Endothelial cell of umbilical vein (primary cell): ENCODE measurements around the gene PLOD1. TPM values are rescaled to one million over a fixed set of nuclear protein-coding genes. Genes with fewer than 3 reads are reported as not detected.
A peak's percentile ranks its signal among the peaks of the same experiment; 100 is the strongest.

ENCODE experiments used
- BruUV-seq: library from RNA; stranded (reverse); fragments of 400-500 nt; replicated peaks from 2 replicates; lab custom pipeline; 2021; lab: Mats Ljungman, UMichigan
- CTCF ChIA-PET: fragments of 300-600, 350-600 bp; sonication (Branson Sonifier 250); formaldehyde crosslinking; loops from one replicate; lab custom pipeline; 2021; ENCODE audit warnings: antibody characterized with exemption, inconsistent platforms; lab: Charles Lee
- POLR2A ChIA-PET: fragments of 300-600, 350-600 bp; sonication (Branson Sonifier 250); formaldehyde crosslinking; loops from one replicate; lab custom pipeline; 2021; ENCODE audit warnings: antibody characterized with exemption, inconsistent platforms; lab: Charles Lee
- DNase-seq: peaks from one replicate; pipeline ENCODE4 v3.0.0-alpha.2; 2011; ENCODE audit warnings: low read depth, low spot score
- FAIRE-seq: peaks from 2 replicates; lab custom pipeline; 2011; peaks lifted over from hg19 to GRCh38; lab: Jason Lieb, UNC
- H2AFZ ChIP-seq: 2 replicates; pipeline ENCODE4 v1.6.0; 2012; ENCODE audit warnings: low read depth, low read length, control low read depth, inconsistent platforms
- H3K27ac ChIP-seq: 2 replicates; pipeline ENCODE4 v1.5.1; 2011; ENCODE audit warnings: low read depth, mild to moderate bottlenecking, control low read depth, low read length, moderate library complexity; ENCODE audit not compliant: insufficient read depth
- H3K27me3 ChIP-seq, 2 experiments: 2 replicates each; pipeline versions ENCODE4 v1.6.0 to v1.6.1; 2011; ENCODE audit warnings: low read length in 2 of 2, mixed read lengths in 1 of 2; ENCODE audit not compliant: control insufficient read depth in 2 of 2, insufficient read depth in 2 of 2
- H3K36me3 ChIP-seq, 2 experiments: 2 replicates in 1 of 2; 3 replicates in 1 of 2; pipeline ENCODE4 v1.5.1; 2011; ENCODE audit warnings: low read length in 2 of 2, mild to moderate bottlenecking in 1 of 2, moderate library complexity in 1 of 2; ENCODE audit not compliant: control insufficient read depth in 2 of 2, insufficient read depth in 2 of 2; ENCODE audit errors: extremely low read depth in 1 of 2
- H3K4me1 ChIP-seq: 3 replicates; pipeline ENCODE4 v1.5.1; 2011; ENCODE audit warnings: mild to moderate bottlenecking, low read length; ENCODE audit not compliant: control insufficient read depth, insufficient read depth; ENCODE audit errors: extremely low read depth
- H3K4me2 ChIP-seq: 2 replicates; pipeline ENCODE4 v1.6.1; 2011; ENCODE audit warnings: low read length, control low read depth, mixed read lengths; ENCODE audit not compliant: insufficient read depth
- H3K4me3 ChIP-seq, 3 experiments: fragments of 200-600 bp in 1 of 3; sonication (generic), shearing (Covaris generic) in 1 of 3; replicated peaks in 1 of 3; 2 replicates each; pipeline ENCODE4 v1.5.1; 2011 to 2016; ENCODE audit warnings: control low read depth in 3 of 3, low read length in 3 of 3, mild to moderate bottlenecking in 2 of 3, inconsistent platforms in 1 of 3, low read depth in 1 of 3, moderate library complexity in 1 of 3; ENCODE audit not compliant: insufficient read depth in 1 of 3
- H3K79me2 ChIP-seq: 2 replicates; pipeline ENCODE4 v1.6.0; 2012; ENCODE audit warnings: low read length, inconsistent platforms; ENCODE audit not compliant: control insufficient read depth, insufficient read depth
- H3K9ac ChIP-seq: replicated peaks from 2 replicates; pipeline ENCODE3; 2011; ENCODE audit warnings: low read length, control low read depth; ENCODE audit not compliant: insufficient read depth; ENCODE audit errors: extremely low read depth
- H3K9me1 ChIP-seq: replicated peaks from 3 replicates; pipeline ENCODE4 v1.6.0; 2011; ENCODE audit warnings: mild to moderate bottlenecking, low read length; ENCODE audit not compliant: control insufficient read depth, insufficient read depth; ENCODE audit errors: extremely low read depth
- H3K9me3 ChIP-seq: replicated peaks from 2 replicates; pipeline ENCODE4 v1.5.1; 2012; ENCODE audit warnings: low read length, inconsistent platforms; ENCODE audit not compliant: control insufficient read depth, insufficient read depth
- H4K20me1 ChIP-seq: replicated peaks from 2 replicates; pipeline ENCODE3; 2011; ENCODE audit warnings: mild to moderate bottlenecking, low read length; ENCODE audit not compliant: control insufficient read depth, insufficient read depth; ENCODE audit errors: extremely low read depth
- CTCF ChIP-seq, 2 donors: IDR thresholded peaks; 1 replicate in 1 of 2; 2 replicates in 1 of 2; pipeline ENCODE4 v1.5.1; 2011; ENCODE audit warnings: low read length in 2 of 2, mild to moderate bottlenecking in 2 of 2, moderate library complexity in 2 of 2, control low read depth in 1 of 2, inconsistent platforms in 1 of 2, low read depth in 1 of 2; ENCODE audit not compliant: insufficient read depth in 1 of 2; ENCODE audit errors: extremely low read depth in 1 of 2
- EZH2 ChIP-seq: IDR thresholded peaks from 2 replicates; pipeline ENCODE4 v1.6.1; 2012; ENCODE audit warnings: borderline replicate concordance, low read depth, mild to moderate bottlenecking, moderate library complexity, low read length, inconsistent platforms; ENCODE audit not compliant: severe bottlenecking
- FOS ChIP-seq: IDR thresholded peaks from 2 replicates; pipeline ENCODE4 v1.6.1; 2011; ENCODE audit warnings: mild to moderate bottlenecking, low read length, moderate library complexity, borderline replicate concordance; ENCODE audit not compliant: insufficient read depth
- GATA2 ChIP-seq: IDR thresholded peaks from 2 replicates; pipeline ENCODE4 v1.7.0; 2011; ENCODE audit warnings: low read depth, mild to moderate bottlenecking, moderate library complexity, mixed read lengths, low read length; ENCODE audit not compliant: insufficient read length, insufficient read depth
- JUN ChIP-seq: IDR thresholded peaks from 2 replicates; pipeline ENCODE4 v1.6.1; 2011; ENCODE audit warnings: borderline replicate concordance, low read depth; ENCODE audit not compliant: insufficient read length, insufficient read depth
- MYC ChIP-seq: IDR thresholded peaks from one replicate; pipeline ENCODE4 v1.6.1; 2011; ENCODE audit warnings: mild to moderate bottlenecking, low read depth, low read length
- POLR2A ChIP-seq: IDR thresholded peaks from 2 replicates; pipeline ENCODE4 v1.6.1; 2012; ENCODE audit warnings: low read depth, mild to moderate bottlenecking, control low read depth, low read length
- POLR2AphosphoS5 ChIP-seq: IDR thresholded peaks from 2 replicates; pipeline ENCODE4 v1.6.1; 2012; ENCODE audit warnings: low read depth, mild to moderate bottlenecking, control low read depth, low read length, moderate library complexity; ENCODE audit not compliant: insufficient read depth
- dilution Hi-C: fragments of 300-500 bp; cut with MboI; formaldehyde crosslinking; loops from one replicate; pipeline ENCODE4 v1.15.0; 2019; ENCODE audit warnings: low sequenced_read_pairs; ENCODE audit not compliant: extremely low pct_ligation_motif_present
- intact Hi-C: fragments of 100-400 bp; cut with micrococcal nuclease; formaldehyde crosslinking; loops from one replicate; pipeline ENCODE4 v1.10.0; 2022
- polyA plus RNA-seq, 4 experiments: library from polyadenylated mRNA; depleted of rRNA in 3 of 4; stranded (reverse) in 3 of 4; unstranded in 1 of 4; fragments of >200 nt; gene quantifications; 2 replicates each; pipeline versions ENCODE4 v1.2.1 to v1.2.3, GENCODE V29; 2011 to 2012; ENCODE audit warnings: missing spikeins in 1 of 4
- total RNA-seq: library from RNA; stranded (reverse); gene quantifications from 2 replicates; pipeline ENCODE4 v1.2.3, GENCODE V29; 2021
- TF ChIP-seq, protein P1 (sequence below): IDR thresholded peaks from 2 replicates; pipeline ENCODE4 v1.6.1; 2011; ENCODE audit not compliant: insufficient read depth, insufficient read length

PLOD1 gene
- total and polyA plus RNA-seq, 2 donors (not counting 3 experiments of a cell fraction or from before 2014, with no cell fraction given), result 260 to 412 TPM

GRCh38 chr1:11921022-11921421 is 13.5 kb upstream of the PLOD1 start:
- H3K79me2 ChIP-seq, result peaks cover 31% of the 10 kb centered on the region
- intact Hi-C loops, result no loop called here
- ChIA-PET POLR2A (interaction anchor here (6.5 kb wide), 1 partner anchor 12 kb away, joined by 44 read pairs; no protein-coding TSS in a partner anchor), CTCF (no interaction called here)
- FAIRE-seq (no peak), DNase-seq (no peak)
- no peak overlapping the region for H3K27ac ChIP-seq
- dilution Hi-C loops, result no loop called here
- H3K9ac ChIP-seq, result no peak overlapping the region
- TF ChIP-seq FOS (no peak), POLR2A (no peak)
- no peak overlapping the region for H3K4me3 ChIP-seq
- no peak overlapping the region for H3K4me2 ChIP-seq
- H2AFZ ChIP-seq, result no peak overlapping the region
- H4K20me1 ChIP-seq, result no peaks in the 10 kb centered on the region
- peaks cover 15% of the 10 kb centered on the region for H3K4me1 ChIP-seq
- no TSS peak for BruUV-seq
- H3K27me3 ChIP-seq, result no peaks in the 10 kb centered on the region
- H3K36me3 ChIP-seq, result peaks cover 0 to 26% of the 10 kb centered on the region in 2 experiments
- no peaks in the 10 kb centered on the region for H3K9me1 ChIP-seq
- H3K9me3 ChIP-seq, result no peaks in the 10 kb centered on the region

GRCh38 chr1:11923069-11923826 is 11.3 kb upstream of the PLOD1 start:
- TF ChIP-seq POLR2AphosphoS5, result no peak
- TF ChIP-seq, protein P1, sequence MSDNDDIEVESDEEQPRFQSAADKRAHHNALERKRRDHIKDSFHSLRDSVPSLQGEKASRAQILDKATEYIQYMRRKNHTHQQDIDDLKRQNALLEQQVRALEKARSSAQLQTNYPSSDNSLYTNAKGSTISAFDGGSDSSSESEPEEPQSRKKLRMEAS, result no peak
- no peak for TF ChIP-seq FOS
- TF ChIP-seq MYC, result no peak
- no peak for TF ChIP-seq GATA2
- no peak for TF ChIP-seq EZH2
- no peak for TF ChIP-seq CTCF (IDR thresholded peaks at IDR 0.05; ENCODE audit: extremely low read depth in 1 of 2, insufficient read depth in 1 of 2, low read depth in 1 of 2, low read length in 2 of 2)
- TF ChIP-seq JUN, result no peak
- TF ChIP-seq POLR2A, result no peak
- Histone ChIP-seq H3K4me3 (no peak overlapping the region), H3K9ac (no peak overlapping the region), H3K36me3 (peaks cover 0 to 23% of the 10 kb centered on the region in 2 experiments), H2AFZ (no peak overlapping the region), H3K9me3 (no peaks in the 10 kb centered on the region), H3K4me1 (peaks cover 20% of the 10 kb centered on the region), H3K27me3 (no peaks in the 10 kb centered on the region), H3K4me2 (no peak overlapping the region), H3K79me2 (peaks cover 31% of the 10 kb centered on the region), H3K27ac (no peak overlapping the region), H3K9me1 (no peaks in the 10 kb centered on the region), H4K20me1 (no peaks in the 10 kb centered on the region)
- no peak for FAIRE-seq
- ChIA-PET CTCF (no interaction called here), POLR2A (interaction anchor here (0.7 to 1.4 kb wide), 2 partner anchors 14 to 15 kb away, joined by 3 to 4 read pairs; no protein-coding TSS in a partner anchor)
- no peak for DNase-seq
- intact Hi-C loops (no loop called here), dilution Hi-C loops (no loop called here)
- TSS peak; percentile 8 for BruUV-seq
